ENCODE data around the gene SH3BGRL2.

- TF ChIP-seq CTCF (IDR thresholded peaks at IDR 0.05; ENCODE audit: low read depth, low read length) (peak; percentile 85), EZH2phosphoT487 (IDR thresholded peaks at IDR 0.05; ENCODE audit: low read depth) (no peak)
These were observed 82.7 kb downstream of the SH3BGRL2 start for GRCh38 chr6:79713701-79714322.

All from OCI-LY3 (cell line).